GM18870 (cell line): ENCODE data around the gene PRDM16.

ENCODE experiments used
- ATAC-seq: cut with Tn5 transposase; IDR thresholded peaks from one replicate; pipeline ENCODE4 v1.9.1; 2021; ENCODE audit warnings: moderate library complexity; ENCODE audit not compliant: unreplicated experiment

PRDM16 gene

DNA sequence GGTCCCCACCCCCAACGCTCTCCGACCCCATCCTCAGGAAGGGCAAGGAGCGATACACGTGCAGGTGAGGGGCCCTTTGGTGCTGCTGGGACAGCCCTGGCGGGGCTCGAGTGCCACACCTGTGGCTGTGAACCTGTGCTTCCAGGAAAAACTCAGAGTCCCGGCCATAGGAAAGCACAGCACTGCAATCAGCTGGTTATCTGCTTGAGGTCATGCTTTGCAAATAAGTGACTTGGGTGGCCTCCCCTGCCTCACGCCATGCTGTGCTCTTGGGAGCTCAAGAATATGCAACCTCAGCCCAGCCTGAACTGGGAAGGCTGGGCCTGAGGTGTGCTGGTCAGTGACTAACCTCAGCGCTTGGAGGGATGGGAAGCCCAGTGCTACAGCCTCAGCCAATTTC is 348.9 kb downstream of the PRDM16 start:
- ATAC-seq: no peak

DNA sequence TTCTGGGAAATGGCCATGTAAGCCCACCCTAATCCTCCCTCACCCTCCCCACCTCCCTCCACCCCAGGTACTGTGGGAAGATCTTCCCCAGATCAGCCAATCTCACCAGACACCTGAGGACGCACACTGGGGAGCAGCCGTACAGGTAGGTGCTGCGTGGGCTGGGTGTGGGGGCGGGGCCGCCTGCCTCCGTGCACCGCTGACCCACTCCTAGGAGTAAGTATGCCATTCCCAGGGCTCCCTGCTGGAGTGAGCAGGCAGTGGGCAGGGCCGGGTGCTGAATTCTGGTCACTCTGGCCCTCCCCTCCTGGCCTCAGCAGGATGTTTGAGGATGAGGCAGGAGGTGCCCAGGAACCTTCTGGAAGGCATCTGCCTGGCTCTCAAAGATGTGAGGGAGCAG is 349.6 kb downstream of the PRDM16 start:
- no peak for ATAC-seq

DNA sequence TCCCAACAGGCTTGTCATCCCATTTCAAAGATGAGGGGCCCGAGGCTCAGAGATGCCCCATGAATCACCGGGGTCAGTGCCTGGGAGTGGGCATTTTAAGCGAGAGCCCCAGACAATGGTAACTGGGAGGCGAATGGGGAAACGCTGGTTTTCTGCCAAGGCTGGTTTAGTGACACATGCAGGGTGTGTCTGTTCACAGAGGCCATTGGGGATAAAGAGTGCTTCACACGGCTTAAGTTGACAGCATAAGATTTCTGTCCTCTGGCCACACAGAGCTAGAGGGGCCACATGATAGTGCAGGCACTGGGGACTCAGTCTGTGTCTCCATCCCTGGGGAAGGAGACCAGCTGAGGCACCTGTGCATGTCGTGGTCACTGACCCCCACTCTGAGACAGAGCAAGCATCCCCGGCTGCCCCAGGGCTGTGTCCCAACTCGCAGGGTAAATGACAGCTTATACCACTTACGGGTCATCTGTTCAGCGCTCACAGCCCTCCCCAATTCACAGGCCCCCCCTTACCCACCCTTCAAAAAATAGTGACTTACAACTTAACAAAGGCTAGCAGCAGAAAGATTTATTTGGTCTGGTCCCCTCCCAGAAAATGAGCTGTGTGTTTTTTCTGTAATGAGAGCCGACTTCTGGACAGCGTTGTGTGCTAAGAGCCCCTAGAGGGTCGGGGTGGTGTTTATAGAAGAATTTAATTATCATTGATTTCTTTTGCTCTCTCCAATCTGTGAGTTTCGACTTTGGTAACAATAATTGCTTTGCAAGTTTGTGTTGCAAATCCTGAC is 350.6 kb downstream of the PRDM16 start:
- ATAC-seq: no peak

DNA sequence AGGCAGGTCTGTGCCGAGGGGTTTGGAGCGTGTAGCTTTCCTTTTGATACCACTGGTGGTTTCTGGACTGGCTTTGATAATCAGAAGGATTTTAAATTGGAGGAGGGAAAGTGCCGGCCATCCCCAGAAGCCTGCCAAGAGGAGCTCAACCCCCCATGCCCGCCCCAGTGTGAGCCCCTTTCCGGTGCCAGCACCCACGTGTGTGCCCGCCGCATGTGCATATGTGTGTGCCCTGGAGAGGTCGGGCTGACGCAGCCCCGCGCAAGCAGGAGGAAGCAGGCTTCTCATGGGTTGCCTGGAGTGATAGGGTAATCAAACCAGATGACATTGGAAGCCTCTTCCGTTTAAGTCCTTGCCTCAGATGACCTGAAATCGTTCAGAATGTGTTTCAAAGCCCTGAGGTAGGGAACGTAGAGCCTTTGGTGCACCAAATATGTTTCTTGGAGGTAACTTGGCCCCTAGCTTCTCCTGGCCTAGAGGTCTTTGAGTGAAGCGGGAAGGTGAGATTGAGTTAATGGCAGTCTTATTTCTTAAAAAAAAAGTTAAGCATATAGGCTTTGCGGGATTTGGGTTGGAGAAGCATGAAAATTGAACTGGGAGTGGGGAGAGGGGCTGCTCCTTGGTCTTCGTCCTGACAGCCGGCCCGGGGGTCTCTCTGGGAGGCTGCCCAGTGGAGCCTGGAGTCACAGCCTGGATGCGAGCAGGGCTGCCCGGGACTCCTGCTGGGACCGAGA is 351.4 kb downstream of the PRDM16 start:
- ATAC-seq: no peak

DNA sequence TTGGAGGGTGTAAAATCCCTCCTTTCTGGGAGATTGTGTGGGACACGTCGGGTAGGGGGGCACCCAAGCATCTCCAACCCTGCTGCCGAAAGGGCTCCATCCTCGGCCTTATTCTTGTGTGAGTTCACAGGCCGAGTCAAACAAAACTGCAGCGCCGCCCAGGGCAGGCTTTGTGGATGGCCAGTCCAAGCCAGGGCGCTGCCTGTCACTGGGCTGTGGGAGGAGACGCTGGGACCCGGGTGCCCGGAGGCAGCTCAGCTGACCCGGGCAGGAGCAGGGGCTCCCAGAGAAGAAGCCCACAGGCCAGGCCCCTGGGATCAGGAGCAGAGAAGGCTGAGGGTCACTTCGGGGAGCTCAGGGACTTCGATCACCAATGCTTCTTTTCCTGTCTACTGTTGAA is 353.6 kb downstream of the PRDM16 start:
- no peak for ATAC-seq

DNA sequence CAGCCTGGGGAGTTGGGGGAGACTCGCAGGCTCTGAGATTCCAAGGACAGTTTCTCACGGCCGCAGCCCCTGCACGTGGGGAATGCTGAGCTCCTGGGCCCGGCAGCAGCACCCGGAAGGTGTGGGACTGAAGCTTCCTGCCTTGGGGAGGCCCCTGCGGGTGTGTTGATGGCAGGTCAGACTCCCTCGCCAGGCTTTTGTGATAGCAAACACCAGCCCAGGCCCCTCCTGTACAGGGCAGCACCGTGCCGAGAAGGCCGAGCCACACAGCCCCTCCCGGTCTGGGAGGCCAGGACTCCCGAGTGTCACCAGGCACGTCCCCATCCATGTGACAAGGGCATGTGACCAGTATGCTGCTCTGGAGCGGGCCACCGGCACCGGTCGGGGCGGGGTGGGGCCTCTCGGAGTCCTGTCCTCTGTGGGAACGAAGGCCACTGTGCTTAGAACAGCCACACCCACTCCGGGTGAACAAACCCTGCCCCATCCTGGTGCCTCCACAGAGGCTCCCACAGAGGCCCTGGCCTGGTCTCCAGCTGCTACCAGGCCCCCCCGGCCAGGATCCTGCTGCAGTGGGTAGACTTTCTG is 354.3 kb downstream of the PRDM16 start:
- no peak for ATAC-seq

DNA sequence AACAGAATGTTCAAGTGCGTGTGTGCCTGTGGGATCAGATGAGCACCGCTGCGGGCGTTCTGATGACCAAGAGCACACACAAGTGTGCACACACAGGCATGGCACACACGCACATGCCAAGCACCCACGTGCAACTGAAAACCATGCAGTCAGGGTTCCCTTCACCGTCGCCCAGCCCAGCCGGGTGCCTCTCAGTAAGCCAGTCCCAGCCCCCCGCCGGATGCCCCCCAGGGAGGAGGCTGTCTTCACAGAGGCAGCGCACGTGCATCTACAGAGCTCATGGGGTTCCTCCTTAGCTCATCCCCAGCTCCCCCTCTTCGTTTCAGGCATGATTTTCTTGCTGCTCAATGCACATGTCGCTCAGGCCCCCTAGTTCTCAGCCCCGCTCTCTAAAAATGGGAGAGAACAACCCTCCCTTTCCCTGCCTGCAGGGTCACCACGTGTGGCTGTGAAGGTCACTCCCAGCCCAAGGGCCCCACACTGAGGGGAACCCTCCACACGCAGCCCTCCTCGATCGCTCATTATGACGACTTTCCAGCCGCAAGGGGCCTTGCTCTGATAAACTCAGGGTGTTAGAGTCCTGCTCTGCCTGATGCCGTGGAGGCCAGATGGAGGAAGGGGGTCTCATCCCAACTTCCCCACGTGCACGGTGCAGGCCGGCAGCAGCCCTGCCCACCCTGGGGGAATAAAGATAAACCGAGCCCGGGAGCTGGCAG is 355.1 kb downstream of the PRDM16 start:
- no peak for ATAC-seq

DNA sequence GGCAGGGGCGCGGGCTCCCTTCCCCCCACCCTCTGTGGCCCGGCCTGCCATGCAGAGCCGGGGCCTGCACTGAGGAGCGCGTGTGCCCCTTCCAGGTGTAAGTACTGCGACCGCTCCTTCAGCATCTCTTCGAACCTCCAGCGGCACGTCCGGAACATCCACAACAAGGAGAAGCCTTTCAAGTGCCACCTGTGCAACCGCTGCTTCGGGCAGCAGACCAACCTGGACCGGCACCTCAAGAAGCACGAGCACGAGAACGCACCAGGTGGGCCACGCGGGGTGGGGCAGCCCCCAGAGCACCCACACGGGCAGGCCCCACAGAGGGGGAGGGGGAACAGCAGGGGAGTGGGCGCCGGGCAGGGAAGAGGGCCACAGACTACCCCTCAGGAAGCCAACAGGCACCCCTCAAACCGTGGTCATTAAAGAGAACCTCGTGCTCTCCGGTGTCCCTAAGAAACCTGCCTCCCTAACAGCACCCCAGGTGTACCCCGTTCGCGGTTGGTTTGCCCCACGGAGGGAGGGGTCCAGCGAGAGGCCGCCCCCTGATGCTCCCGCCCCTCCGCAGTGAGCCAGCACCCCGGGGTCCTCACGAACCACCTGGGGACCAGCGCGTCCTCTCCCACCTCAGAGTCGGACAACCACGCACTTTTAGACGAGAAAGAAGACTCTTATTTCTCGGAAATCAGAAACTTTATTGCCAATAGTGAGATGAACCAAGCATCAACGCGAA is 356.6 kb downstream of the PRDM16 start:
- no peak for ATAC-seq

DNA sequence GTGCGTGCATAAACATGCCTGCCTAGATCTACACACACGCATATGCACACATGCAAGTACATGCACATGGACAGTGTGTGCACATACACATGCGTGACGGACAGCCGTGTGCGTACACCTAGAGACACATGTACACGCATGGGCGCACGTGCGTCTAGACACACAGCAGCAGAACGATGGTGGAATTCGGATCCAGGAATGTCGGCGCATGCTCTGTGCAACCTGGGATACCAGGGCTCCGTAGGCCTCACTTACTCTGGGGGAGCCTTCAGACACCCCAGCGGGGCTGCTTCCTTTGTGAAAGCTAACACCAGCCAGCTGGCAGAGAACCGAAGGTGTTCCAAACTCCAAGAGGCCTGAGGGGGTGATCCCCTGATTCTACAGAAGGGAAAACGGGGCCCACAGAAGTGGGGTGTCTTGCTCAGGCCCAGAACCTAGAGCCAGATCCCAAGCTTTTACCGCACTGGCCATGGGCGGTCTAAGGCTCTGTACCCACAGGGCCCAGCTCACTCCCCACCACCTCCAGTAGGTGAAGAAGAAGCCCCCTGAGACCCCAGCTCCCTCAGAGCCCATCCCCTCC is 358.0 kb downstream of the PRDM16 start:
- no peak for ATAC-seq

DNA sequence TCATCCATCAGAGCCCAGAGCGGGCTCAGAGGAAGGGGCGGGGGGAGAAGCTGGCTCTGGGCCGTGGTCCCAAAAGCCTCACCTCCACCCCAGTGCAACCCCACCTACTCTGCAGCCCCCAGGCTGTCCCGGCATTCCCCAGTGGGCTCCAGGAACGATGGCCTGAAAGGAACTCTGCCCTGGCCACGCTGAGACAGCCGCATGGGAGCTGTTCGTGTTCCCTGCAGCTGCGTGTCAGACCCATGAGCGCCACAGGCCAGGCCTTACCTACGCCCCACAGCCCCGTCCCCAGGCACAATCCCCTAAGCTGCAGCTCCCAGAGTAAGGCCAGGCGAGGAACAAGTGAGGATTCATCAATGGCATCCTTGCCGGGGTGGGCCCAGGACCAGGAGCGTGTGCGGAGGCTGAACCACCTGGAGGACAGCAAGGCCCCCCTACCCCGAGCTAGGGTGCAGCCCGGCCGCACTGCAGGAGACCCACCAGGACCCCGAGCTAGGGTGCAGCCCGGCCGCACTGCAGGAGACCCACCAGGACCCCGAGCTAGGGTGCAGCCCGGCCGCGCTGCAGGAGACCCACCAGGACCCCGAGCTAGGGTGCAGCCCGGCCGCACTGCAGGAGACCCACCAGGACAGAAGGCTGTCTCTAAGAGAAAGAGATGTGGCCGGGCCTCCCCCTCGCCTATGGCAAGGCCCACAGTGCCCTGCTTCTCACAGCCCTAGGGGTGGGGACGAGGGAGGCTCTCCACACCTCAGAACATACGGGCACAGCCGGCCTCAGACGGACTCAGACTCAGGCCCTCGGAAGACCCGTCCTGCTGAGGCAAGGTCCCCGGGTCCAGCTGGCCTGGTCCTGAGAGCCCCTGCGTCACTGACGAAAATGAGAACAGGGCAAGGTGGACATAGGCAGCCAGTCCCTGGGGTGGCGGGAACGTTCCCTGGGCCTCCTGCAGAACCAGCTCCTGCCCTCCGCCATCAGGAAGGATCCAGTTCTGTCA is 359.0 kb downstream of the PRDM16 start:
- no peak for ATAC-seq

DNA sequence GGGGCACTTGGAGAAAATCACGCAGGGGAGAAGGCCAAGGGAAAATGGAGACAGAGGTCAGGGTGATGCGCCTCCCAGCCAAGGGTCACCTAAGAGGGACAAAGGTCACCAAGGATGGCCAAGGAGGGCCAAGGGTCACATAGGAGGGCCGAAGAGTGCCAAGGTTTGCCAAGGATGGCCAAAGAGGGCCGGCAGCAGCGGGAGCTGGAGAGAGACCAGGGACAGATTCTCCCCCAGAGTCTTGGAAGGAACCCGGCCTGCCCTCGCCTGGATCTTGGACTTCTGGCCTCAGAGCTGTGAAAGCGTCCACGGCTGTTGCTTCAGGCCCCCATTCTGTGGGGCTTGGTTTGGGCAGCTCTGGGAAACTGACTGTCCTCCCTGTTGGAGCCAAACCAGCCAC is 359.9 kb downstream of the PRDM16 start:
- ATAC-seq: no peak

DNA sequence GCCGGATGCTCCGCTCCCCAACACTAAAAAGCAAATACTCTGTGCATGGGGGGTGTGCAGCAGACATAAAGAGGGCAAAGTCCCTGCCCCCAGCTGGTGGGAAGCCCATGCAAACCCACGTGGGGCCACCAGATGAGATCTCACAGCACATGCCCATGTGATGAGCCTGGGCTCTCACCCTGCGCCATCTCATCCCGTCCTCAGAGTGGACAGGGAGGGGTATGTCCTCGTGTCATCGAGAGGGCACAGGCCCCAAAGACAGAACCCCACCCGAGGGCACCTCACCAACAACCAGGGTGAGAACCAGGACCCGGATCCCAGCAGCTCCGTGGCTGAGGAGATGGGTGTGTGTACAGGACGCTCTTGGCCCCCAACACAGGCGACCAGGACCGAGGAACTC is 360.3 kb downstream of the PRDM16 start:
- ATAC-seq: no peak

DNA sequence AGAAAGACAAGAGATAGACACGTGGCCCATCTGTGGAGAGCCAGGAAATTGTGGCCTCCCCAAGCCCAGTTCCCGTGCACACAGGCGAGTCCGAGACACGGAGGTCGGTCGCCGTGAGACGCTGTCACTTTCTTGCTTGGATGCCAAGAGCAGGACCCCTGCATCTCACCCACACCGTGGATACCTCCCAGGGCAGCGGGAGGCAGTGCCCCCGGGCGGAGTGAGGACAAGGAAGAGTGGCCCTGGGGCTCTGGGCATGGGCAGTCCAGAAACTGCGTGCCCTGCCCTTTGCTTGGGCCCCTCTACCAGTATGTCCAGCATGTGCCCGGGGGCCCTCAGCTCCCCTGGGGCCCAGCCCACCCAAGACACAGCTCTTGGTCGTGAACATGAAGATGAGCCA is 360.8 kb downstream of the PRDM16 start:
- no peak for ATAC-seq

DNA sequence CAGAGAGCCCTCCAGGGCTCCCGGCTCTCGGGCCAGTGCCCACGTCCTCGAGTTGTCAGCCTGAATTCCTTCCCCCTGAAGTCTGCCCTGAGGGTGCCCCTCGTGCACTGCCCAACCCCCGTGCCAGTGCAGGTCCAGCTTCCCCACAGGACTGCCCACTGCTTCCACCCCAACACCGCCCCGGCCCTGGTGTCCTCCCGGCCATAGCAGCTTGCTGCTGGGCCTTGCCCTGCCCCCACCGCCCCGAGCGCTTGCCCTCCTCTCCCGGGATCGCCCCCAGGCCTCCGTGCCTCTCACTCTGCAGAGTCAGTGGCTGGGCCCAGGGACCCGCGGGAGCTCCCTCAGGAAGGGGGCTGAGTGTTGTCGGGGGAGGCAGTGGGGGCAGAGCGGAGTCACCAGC is 361.4 kb downstream of the PRDM16 start:
- no peak for ATAC-seq

DNA sequence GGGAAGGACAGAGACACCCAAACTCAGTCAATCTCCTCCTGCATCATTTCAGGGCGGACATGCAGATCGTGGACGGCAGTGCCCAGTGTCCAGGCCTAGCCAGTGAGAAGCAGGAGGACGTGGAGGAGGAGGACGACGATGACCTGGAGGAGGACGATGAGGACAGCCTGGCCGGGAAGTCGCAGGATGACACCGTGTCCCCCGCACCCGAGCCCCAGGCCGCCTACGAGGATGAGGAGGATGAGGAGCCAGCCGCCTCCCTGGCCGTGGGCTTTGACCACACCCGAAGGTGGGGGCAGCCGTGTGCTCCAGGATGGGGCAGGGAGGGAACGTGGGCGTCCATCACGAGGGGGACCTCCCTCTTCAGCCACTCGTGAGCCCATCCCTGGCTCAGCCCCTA is 361.8 kb downstream of the PRDM16 start:
- ATAC-seq: no peak

DNA sequence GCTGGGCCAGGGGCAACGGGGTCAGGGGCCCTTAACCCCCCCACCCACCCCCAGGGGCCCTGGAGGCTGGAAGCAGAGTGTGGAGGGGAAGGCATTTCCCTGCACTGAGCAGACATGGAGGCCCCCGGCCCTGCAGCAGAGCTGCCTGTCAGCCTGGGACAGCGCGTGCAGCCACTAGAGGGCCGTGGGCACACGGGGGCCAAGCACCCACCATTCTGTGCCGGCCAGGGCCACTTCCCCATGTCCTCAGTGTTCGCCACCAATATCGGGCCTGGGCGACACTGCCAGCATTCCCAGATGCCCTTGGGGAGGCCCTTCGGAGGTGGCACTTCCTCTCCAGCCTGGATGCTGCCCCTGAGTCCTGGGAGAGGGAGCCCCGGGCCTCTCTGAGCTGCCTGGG is 362.3 kb downstream of the PRDM16 start:
- ATAC-seq: no peak

DNA sequence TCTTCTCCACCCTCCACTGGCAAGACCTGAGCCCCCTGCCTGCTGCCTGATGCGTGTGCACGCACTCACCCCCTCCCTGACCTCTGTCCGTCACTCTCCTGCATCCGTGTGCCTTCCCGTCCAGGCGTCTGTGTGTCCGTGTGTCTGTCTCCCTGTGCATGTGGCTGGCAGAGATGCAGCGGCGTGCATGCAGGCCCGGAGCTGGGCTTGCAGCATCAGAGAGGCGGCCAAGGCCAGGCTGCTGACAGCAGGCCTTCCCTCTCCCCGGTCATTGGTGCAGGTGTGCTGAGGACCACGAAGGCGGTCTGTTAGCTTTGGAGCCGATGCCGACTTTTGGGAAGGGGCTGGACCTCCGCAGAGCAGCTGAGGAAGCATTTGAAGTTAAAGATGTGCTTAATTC is 362.7 kb downstream of the PRDM16 start:
- ATAC-seq: no peak

DNA sequence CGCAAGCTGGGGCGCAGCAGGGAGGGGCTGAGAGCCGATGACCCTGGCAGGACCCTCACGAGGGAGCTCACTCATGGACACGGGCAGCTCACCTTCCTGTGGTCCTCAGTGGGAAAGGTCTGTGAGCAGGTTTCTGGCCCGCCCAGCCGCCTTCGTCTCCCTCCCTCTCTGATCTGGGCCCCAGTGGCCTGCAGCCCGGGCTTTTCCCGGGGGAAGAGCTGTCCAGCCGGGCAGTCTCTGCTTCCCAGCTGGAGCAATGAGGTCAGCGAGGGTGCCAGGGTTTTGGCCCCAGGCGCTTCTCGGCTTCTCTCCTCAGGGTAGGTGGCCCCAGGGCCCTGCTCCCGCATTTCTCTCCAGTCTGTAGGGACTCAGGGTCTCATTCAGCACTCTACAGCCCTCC is 363.3 kb downstream of the PRDM16 start:
- ATAC-seq: no peak

DNA sequence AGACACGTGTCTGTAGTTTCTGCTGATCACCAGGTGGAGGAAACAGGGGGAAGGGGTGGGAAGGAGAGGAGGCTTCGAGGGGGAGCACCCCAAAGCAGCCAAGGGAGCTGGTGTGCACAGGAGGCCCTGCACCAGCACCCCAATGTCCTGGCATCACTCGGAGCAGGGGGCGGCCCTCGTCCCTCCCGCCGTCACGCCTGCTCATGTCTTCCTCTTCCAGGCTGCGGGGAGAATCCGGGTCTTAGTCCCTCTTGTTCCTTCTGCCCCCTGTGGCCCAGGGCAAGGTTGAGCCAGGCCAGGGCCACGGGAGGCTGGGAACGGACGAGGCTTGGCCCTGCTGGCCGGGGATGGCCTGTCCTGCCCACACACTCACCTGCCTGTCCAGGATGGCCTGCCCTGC is 364.1 kb downstream of the PRDM16 start:
- no peak for ATAC-seq
